SU-DHL-6 (cell line): ENCODE measurements around the gene AATF.

Experiments
- EZH2phosphoT487 ChIP-seq: fragments of 200-600 bp; sonication (generic), shearing (Covaris generic); conservative IDR thresholded peaks from 2 replicates; pipeline ENCODE4 v1.6.1; 2018; ENCODE audit warnings: mild to moderate bottlenecking, antibody characterized with exemption, low read length, moderate library complexity, mixed read lengths
- TF ChIP-seq, protein P1 (sequence below): fragments of 200-600 bp; sonication (generic); IDR thresholded peaks from one replicate; pipeline ENCODE4 v1.5.1; 2017; ENCODE audit warnings: antibody characterized with exemption, mild to moderate bottlenecking, low read length, moderate library complexity; ENCODE audit not compliant: insufficient read depth, poor library complexity, severe bottlenecking

DNA sequence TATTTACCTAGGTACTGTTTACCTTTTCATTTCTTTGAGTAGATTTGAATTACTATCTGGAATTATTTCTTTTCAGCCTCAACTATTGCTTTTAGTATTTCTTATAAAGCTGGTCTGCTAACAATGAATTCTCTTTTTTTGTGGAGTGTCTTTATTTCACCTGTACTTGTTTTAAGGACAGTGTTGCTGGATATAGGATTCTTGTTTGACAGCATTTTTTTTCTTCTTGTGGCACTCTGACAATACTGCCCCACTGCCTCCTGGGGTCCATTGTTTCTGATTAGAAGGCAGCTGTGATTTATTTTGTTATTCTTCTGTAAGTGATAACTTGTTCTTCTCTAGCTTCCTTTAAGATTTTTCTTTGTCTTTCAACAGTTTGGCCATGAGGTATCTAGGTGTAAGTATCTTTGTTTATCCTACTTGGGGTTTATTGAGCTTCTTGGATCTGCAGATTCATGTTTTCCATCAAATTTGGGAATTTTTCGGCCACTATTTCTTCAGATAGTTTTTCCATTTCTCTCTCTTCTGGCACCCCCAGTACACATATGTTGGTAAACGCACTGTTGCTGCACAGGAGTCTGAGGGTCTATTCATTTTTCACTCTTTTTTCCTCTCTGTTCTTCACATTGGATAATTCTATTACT is 130.4 kb downstream of the AATF start:
- TF ChIP-seq, protein P1, sequence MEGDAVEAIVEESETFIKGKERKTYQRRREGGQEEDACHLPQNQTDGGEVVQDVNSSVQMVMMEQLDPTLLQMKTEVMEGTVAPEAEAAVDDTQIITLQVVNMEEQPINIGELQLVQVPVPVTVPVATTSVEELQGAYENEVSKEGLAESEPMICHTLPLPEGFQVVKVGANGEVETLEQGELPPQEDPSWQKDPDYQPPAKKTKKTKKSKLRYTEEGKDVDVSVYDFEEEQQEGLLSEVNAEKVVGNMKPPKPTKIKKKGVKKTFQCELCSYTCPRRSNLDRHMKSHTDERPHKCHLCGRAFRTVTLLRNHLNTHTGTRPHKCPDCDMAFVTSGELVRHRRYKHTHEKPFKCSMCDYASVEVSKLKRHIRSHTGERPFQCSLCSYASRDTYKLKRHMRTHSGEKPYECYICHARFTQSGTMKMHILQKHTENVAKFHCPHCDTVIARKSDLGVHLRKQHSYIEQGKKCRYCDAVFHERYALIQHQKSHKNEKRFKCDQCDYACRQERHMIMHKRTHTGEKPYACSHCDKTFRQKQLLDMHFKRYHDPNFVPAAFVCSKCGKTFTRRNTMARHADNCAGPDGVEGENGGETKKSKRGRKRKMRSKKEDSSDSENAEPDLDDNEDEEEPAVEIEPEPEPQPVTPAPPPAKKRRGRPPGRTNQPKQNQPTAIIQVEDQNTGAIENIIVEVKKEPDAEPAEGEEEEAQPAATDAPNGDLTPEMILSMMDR, result no peak
- no peak for TF ChIP-seq EZH2phosphoT487
